WTC11 (cell line): ENCODE data around the gene CC2D1A.

Source experiments
- CTCF ChIP-seq: fragments of 200-600 bp; IDR thresholded peaks from 2 replicates; pipeline ENCODE4 v1.8.0; 2022; ENCODE audit warnings: antibody characterized with exemption
- NFYB ChIP-seq: sonication (generic); formaldehyde crosslinking; conservative IDR thresholded peaks from 2 replicates; pipeline ENCODE4 v1.8.0; 2022; ENCODE audit warnings: low read depth, missing genetic modification reagents
- ZNF138 ChIP-seq: sonication (generic); formaldehyde crosslinking; conservative IDR thresholded peaks from 2 replicates; pipeline ENCODE4 v1.8.1; 2022; ENCODE audit warnings: mild to moderate bottlenecking, moderate library complexity, missing genetic modification reagents
- ZNF425 ChIP-seq: fragments of 250-450 bp; sonication (Bioruptor Pico); conservative IDR thresholded peaks from 2 replicates; pipeline ENCODE4 v1.9.0; 2021; ENCODE audit warnings: mild to moderate bottlenecking

GRCh38 chr19:13926715-13927114 is 20.7 kb downstream of the CC2D1A start:
- TF ChIP-seq CTCF (no peak), NFYB (no peak), ZNF425 (CRISPR knock-in tag) (no peak), ZNF138 (CRISPR knock-in tag) (no peak)
